Middle frontal gyrus (tissue), 1 donor: ENCODE data around the gene TAF11.
"Not testable (repeated sequence)": the region's sequence is repeated elsewhere in the genome, so short reads cannot be mapped to it uniquely, and the experiment has no call there.

Experiments
- DNase-seq: peaks from one replicate; pipeline ENCODE4 v3.0.0-alpha.2; 2015; ENCODE audit warnings: low spot score; ENCODE audit errors: extremely low spot score

Gene TAF11

GRCh38 chr6:34906826-34907225, 19.0 kb upstream of the TAF11 start:
- DNase-seq, result no peak

GRCh38 chr6:34904990-34905613, 17.3 kb upstream of the TAF11 start:
- DNase-seq, result no peak

GRCh38 chr6:34901930-34902329, 14.1 kb upstream of the TAF11 start:
- DNase-seq, result no peak

- DNase-seq, result no peak
These were observed 12.6 kb upstream of the TAF11 start for GRCh38 chr6:34900321-34901031.

- DNase-seq, result not testable (repeated sequence)
These were observed 11.9 kb upstream of the TAF11 start for GRCh38 chr6:34899748-34900147.

- DNase-seq, result no peak
These were observed 9.9 kb upstream of the TAF11 start for GRCh38 chr6:34897716-34898115.

- DNase-seq, result no peak
These were observed 9.3 kb upstream of the TAF11 start for GRCh38 chr6:34897130-34897529.

- no peak for DNase-seq
These were observed 6.9 kb upstream of the TAF11 start for GRCh38 chr6:34894693-34895092.

- DNase-seq, result no peak
These were observed 3.5 kb upstream of the TAF11 start for GRCh38 chr6:34891296-34891695.

- DNase-seq, result no peak
These were observed 2.7 kb upstream of the TAF11 start for GRCh38 chr6:34890533-34890925.

- DNase-seq, result peak; percentile 61
These were observed 1.2 kb upstream of the TAF11 start, which contains the start of gene ANKS1A for GRCh38 chr6:34888874-34889555. Gene ANKS1A (plus strand): TSS chr6:34889255. CDS start chr6:34889403, 148 bp downstream.

GRCh38 chr6:34888514-34888856, 643 bp upstream of the TAF11 start:
- DNase-seq, result no peak

GRCh38 chr6:34885837-34886236, 2.0 kb downstream of the TAF11 start:
- DNase-seq, result not testable (repeated sequence)

GRCh38 chr6:34884996-34885395, 2.8 kb downstream of the TAF11 start:
- no peak for DNase-seq

GRCh38 chr6:34884073-34884472, 3.8 kb downstream of the TAF11 start:
- not testable (repeated sequence) for DNase-seq

GRCh38 chr6:34877869-34878485, 9.9 kb downstream of the TAF11 start:
- no peak for DNase-seq

GRCh38 chr6:34877259-34877658, 10.6 kb downstream of the TAF11 start:
- no peak for DNase-seq

- DNase-seq, result no peak
These were observed 11.4 kb downstream of the TAF11 start for GRCh38 chr6:34876472-34876871.

GRCh38 chr6:34875292-34876213, 12.3 kb downstream of the TAF11 start:
- no peak for DNase-seq

GRCh38 chr6:34872332-34872731, 15.5 kb downstream of the TAF11 start:
- DNase-seq, result no peak

- no peak for DNase-seq
These were observed 16.0 kb downstream of the TAF11 start for GRCh38 chr6:34871853-34872252.
